Measurements from ENCODE around the gene CSNK1G2. TPM values are rescaled to one million over a fixed set of nuclear protein-coding genes. Genes with fewer than 3 reads are reported as not detected.

Gene CSNK1G2
- total RNA-seq, 1 experiment from 2014 or later, result 126 TPM

GRCh38 chr19:1974381-1975161 lies 33.6 kb downstream of the CSNK1G2 start (continued):
- TF ChIP-seq SMAD4 (CRISPR knock-in tag; IDR thresholded peaks at IDR 0.05) (no peak), ZSCAN18 (CRISPR knock-in tag; IDR thresholded peaks at IDR 0.05) (no peak), NFATC4 (CRISPR knock-in tag; IDR thresholded peaks at IDR 0.05) (no peak), ZBTB21 (CRISPR knock-in tag; IDR thresholded peaks at IDR 0.05; ENCODE audit: borderline replicate concordance) (no peak), ZBTB43 (CRISPR knock-in tag; IDR thresholded peaks at IDR 0.05) (no peak), GABPB1 (CRISPR knock-in tag; IDR thresholded peaks at IDR 0.05) (no peak)

GRCh38 chr19:1975162-1975480 lies 34.1 kb downstream of the CSNK1G2 start:
- Mint-ChIP-seq H3K4me3 (no peak overlapping the region), H3K27ac (peak overlapping the region; percentile 69), H3K4me1 (no peaks in the 10 kb centered on the region), H3K27me3 (ENCODE audit: low read depth) (no peaks in the 10 kb centered on the region), H3K36me3 (peaks cover 4% of the 10 kb centered on the region), H3K9me3 (no peaks in the 10 kb centered on the region)
- CTCF ChIA-PET, result interaction anchor here (0.7 to 1.9 kb wide), 3 partner anchors 29 to 76 kb away, joined by 3 to 5 read pairs (median 3); no protein-coding TSS in a partner anchor
- DNase-seq (ENCODE audit: low spot score), result no peak
- POLR2A ChIA-PET, result interaction anchor here (1.0 kb wide), 1 partner anchor 76 kb away, joined by 3 read pairs; the partner anchor contains the start of gene MKNK2
- no peak for ATAC-seq
- TF ChIP-seq ZNF425 (CRISPR knock-in tag; conservative IDR thresholded peaks at IDR 0.05), result no peak
- TF ChIP-seq RELA (CRISPR knock-in tag; IDR thresholded peaks at IDR 0.05; ENCODE audit: borderline replicate concordance), result no peak
- no peak for TF ChIP-seq ATF6 (CRISPR knock-in tag; IDR thresholded peaks at IDR 0.05)
- TF ChIP-seq ZNF532 (CRISPR knock-in tag; IDR thresholded peaks at IDR 0.05; ENCODE audit: borderline replicate concordance), result no peak
- no peak for TF ChIP-seq ATF3 (CRISPR knock-in tag; conservative IDR thresholded peaks at IDR 0.05)
- TF ChIP-seq FOXP1 (CRISPR knock-in tag; IDR thresholded peaks at IDR 0.05; ENCODE audit: borderline replicate concordance), result no peak
- no peak for TF ChIP-seq ZNF671 (CRISPR knock-in tag; IDR thresholded peaks at IDR 0.05)
- TF ChIP-seq PREB (CRISPR knock-in tag; IDR thresholded peaks at IDR 0.05; ENCODE audit: borderline replicate concordance), result no peak
- TF ChIP-seq ERG (CRISPR knock-in tag; IDR thresholded peaks at IDR 0.05), result no peak
- no peak for TF ChIP-seq RORB (CRISPR knock-in tag; IDR thresholded peaks at IDR 0.05)
- TF ChIP-seq TEAD1 (CRISPR knock-in tag; IDR thresholded peaks at IDR 0.05), result no peak
- no peak for TF ChIP-seq CDX4 (CRISPR knock-in tag; IDR thresholded peaks at IDR 0.05; ENCODE audit: borderline replicate concordance)

Measured in WTC11 (cell line).